H1 (cell line): ENCODE data around the gene LBP. TPM values are rescaled to one million over a fixed set of nuclear protein-coding genes. Genes with fewer than 3 reads are reported as not detected.

Experiments used
- CTCF ChIA-PET: fragments of 300-600 bp; sonication (Branson Sonifier 250); formaldehyde crosslinking; loops from one replicate; lab custom pipeline; 2021; ENCODE audit not compliant: partially characterized antibody; lab: Charles Lee
- POLR2A ChIA-PET: fragments of 300-600 bp; sonication (Branson Sonifier 250); formaldehyde crosslinking; loops from one replicate; lab custom pipeline; 2021; ENCODE audit warnings: inconsistent platforms; ENCODE audit not compliant: partially characterized antibody; lab: Charles Lee
- DNase-seq, 2 experiments: peaks; one replicate each; pipeline versions ENCODE4 v3.0.0 to v3.0.0-alpha.2; 2010 to 2022; ENCODE audit warnings: low spot score in 2 of 2, low read depth in 1 of 2, mixed read lengths in 1 of 2
- FAIRE-seq: peaks from 2 replicates; lab custom pipeline; 2011; peaks lifted over from hg19 to GRCh38; lab: Jason Lieb, UNC
- H2AFZ ChIP-seq: 2 replicates; pipeline ENCODE4 v1.8.1; 2012; ENCODE audit warnings: low read length, inconsistent platforms
- H2AK5ac ChIP-seq: 2 replicates; pipeline ENCODE4 v1.6.1; 2013; ENCODE audit warnings: low read depth, low read length
- H2BK120ac ChIP-seq: replicated peaks from 2 replicates; pipeline ENCODE3; 2013; ENCODE audit warnings: low read depth, low read length, inconsistent platforms
- H2BK12ac ChIP-seq: 2 replicates; pipeline ENCODE4 v1.6.1; 2013; ENCODE audit warnings: low read depth, low read length
- H2BK15ac ChIP-seq: 2 replicates; pipeline ENCODE4 v1.6.1; 2013; ENCODE audit warnings: low read length
- H2BK20ac ChIP-seq: 2 replicates; pipeline ENCODE4 v1.6.1; 2013; ENCODE audit warnings: low read length
- H2BK5ac ChIP-seq: 2 replicates; pipeline ENCODE4 v1.6.1; 2013; ENCODE audit warnings: low read depth, low read length
- H3K14ac ChIP-seq: 2 replicates; pipeline ENCODE4 v1.6.1; 2013; ENCODE audit warnings: inconsistent platforms; ENCODE audit not compliant: insufficient read length
- H3K18ac ChIP-seq: 2 replicates; pipeline ENCODE4 v1.6.1; 2013; ENCODE audit warnings: low read length; ENCODE audit errors: extremely low read depth
- H3K23ac ChIP-seq: 2 replicates; pipeline ENCODE4 v1.6.1; 2013; ENCODE audit warnings: inconsistent platforms; ENCODE audit not compliant: insufficient read length
- H3K23me2 ChIP-seq: 2 replicates; pipeline ENCODE4 v1.6.1; 2013; ENCODE audit warnings: low read depth, low read length
- H3K27ac ChIP-seq: 2 replicates; pipeline ENCODE4 v1.6.1; 2011; ENCODE audit warnings: low read depth, low read length, inconsistent platforms
- H3K27me3 ChIP-seq, 4 experiments: replicated peaks in 1 of 4; 1 replicate in 1 of 4; 2 replicates in 3 of 4; pipeline versions ENCODE4 v1.6.1 to v1.8.1; 2011 to 2013; ENCODE audit warnings: low read length in 3 of 4, mild to moderate bottlenecking in 3 of 4, inconsistent platforms in 2 of 4, mixed read lengths in 2 of 4, moderate library complexity in 1 of 4; ENCODE audit not compliant: control insufficient read depth in 3 of 4, insufficient read depth in 3 of 4; ENCODE audit errors: extremely low read depth in 1 of 4
- H3K36me3 ChIP-seq, 4 experiments: 2 replicates each; pipeline versions ENCODE4 v1.6.1 to v1.8.1; 2011 to 2013; ENCODE audit warnings: mild to moderate bottlenecking in 4 of 4, low read length in 3 of 4, moderate library complexity in 2 of 4, control low read depth in 1 of 4, inconsistent platforms in 1 of 4; ENCODE audit not compliant: insufficient read depth in 4 of 4, control insufficient read depth in 2 of 4
- H3K4ac ChIP-seq: replicated peaks from 2 replicates; pipeline ENCODE3; 2013; ENCODE audit warnings: low read length, low read depth, mixed read lengths, inconsistent platforms; ENCODE audit not compliant: insufficient read length
- H3K4me1 ChIP-seq, 4 experiments: replicated peaks in 1 of 4; 1 replicate in 1 of 4; 2 replicates in 3 of 4; pipeline versions ENCODE4 v1.6.1 to v1.8.1; 2011 to 2013; ENCODE audit warnings: low read length in 3 of 4, inconsistent platforms in 2 of 4, mixed read lengths in 1 of 4; ENCODE audit not compliant: insufficient read depth in 4 of 4, control insufficient read depth in 3 of 4
- H3K4me2 ChIP-seq, 2 experiments: 2 replicates each; pipeline versions ENCODE4 v1.6.1 to v1.8.1; 2011 to 2013; ENCODE audit warnings: low read depth in 2 of 2, low read length in 2 of 2, control low read depth in 1 of 2, inconsistent platforms in 1 of 2, mild to moderate bottlenecking in 1 of 2; ENCODE audit not compliant: insufficient read depth in 1 of 2
- H3K4me3 ChIP-seq, 4 experiments: fragments of 200-600, 300-600 bp in 1 of 4; sonication (generic), shearing (Covaris generic), sonication (Bioruptor Twin) in 1 of 4; 2 replicates each; pipeline versions ENCODE4 v1.5.1 to v1.8.1; 2011 to 2016; ENCODE audit warnings: low read length in 4 of 4, low read depth in 3 of 4, control low read depth in 2 of 4, inconsistent platforms in 2 of 4, mild to moderate bottlenecking in 2 of 4, mixed read lengths in 1 of 4, moderate library complexity in 1 of 4; ENCODE audit not compliant: insufficient read depth in 2 of 4; ENCODE audit errors: extremely low read depth in 1 of 4
- H3K56ac ChIP-seq: replicated peaks from 2 replicates; pipeline ENCODE3; 2013; ENCODE audit warnings: low read depth, mild to moderate bottlenecking, mixed read lengths, low read length, inconsistent platforms; ENCODE audit not compliant: insufficient read length
- H3K79me1 ChIP-seq: 2 replicates; pipeline ENCODE4 v1.6.1; 2013; ENCODE audit warnings: low read depth, low read length, control low read depth
- H3K79me2 ChIP-seq, 2 experiments: 2 replicates each; pipeline versions ENCODE4 v1.6.1 to v1.8.1; 2012 to 2013; ENCODE audit warnings: low read length in 2 of 2, mild to moderate bottlenecking in 2 of 2, inconsistent platforms in 1 of 2; ENCODE audit not compliant: insufficient read depth in 2 of 2, control insufficient read depth in 1 of 2
- H3K9ac ChIP-seq, 4 experiments: replicated peaks in 1 of 4; 1 replicate in 1 of 4; 2 replicates in 3 of 4; pipeline versions ENCODE4 v1.6.1 to v1.8.1; 2011 to 2013; ENCODE audit warnings: low read depth in 3 of 4, low read length in 3 of 4, control low read depth in 2 of 4, mild to moderate bottlenecking in 2 of 4, moderate library complexity in 2 of 4, inconsistent platforms in 1 of 4; ENCODE audit errors: extremely low read depth in 1 of 4
- H3K9me3 ChIP-seq, 2 experiments: 2 replicates each; pipeline versions ENCODE4 v1.6.1 to v1.8.1; 2012 to 2013; ENCODE audit warnings: mild to moderate bottlenecking in 2 of 2, moderate library complexity in 2 of 2, control low read depth in 1 of 2, inconsistent platforms in 1 of 2, low read depth in 1 of 2, low read length in 1 of 2, mixed read lengths in 1 of 2; ENCODE audit not compliant: insufficient read depth in 2 of 2
- H4K20me1 ChIP-seq, 2 experiments: replicated peaks in 1 of 2; 2 replicates each; pipeline versions ENCODE3 to v1.8.1; 2011 to 2013; ENCODE audit warnings: inconsistent platforms in 2 of 2, low read length in 2 of 2, mild to moderate bottlenecking in 1 of 2; ENCODE audit not compliant: insufficient read depth in 2 of 2, control insufficient read depth in 1 of 2
- H4K5ac ChIP-seq: 2 replicates; pipeline ENCODE4 v1.6.1; 2013; ENCODE audit warnings: low read length, low read depth, mixed read lengths, inconsistent platforms; ENCODE audit not compliant: insufficient read length
- H4K8ac ChIP-seq: 2 replicates; pipeline ENCODE4 v1.8.0; 2013; ENCODE audit warnings: mild to moderate bottlenecking, moderate library complexity, low read length, inconsistent platforms; ENCODE audit not compliant: insufficient read depth; ENCODE audit errors: extremely low read depth
- H4K91ac ChIP-seq: replicated peaks from 2 replicates; pipeline ENCODE3; 2013; ENCODE audit warnings: low read length, mixed read lengths, inconsistent platforms; ENCODE audit not compliant: insufficient read length
- CBX5 ChIP-seq: fragments of 300-800, 300-1000 bp; sonication (generic); IDR thresholded peaks from 2 replicates; pipeline ENCODE4 v1.7.1; 2016; ENCODE audit warnings: antibody characterized with exemption, low read length, low read depth
- CREB1 ChIP-seq: IDR thresholded peaks from 2 replicates; pipeline ENCODE4 v1.6.1; 2012; ENCODE audit warnings: inconsistent platforms
- CTBP2 ChIP-seq: IDR thresholded peaks from 2 replicates; pipeline ENCODE4 v1.7.0; 2011; ENCODE audit warnings: borderline replicate concordance, mild to moderate bottlenecking, moderate library complexity, mixed read lengths, low read length; ENCODE audit not compliant: insufficient read depth, insufficient read length
- GABPA ChIP-seq: IDR thresholded peaks from 2 replicates; pipeline ENCODE4 v1.6.1; 2011; ENCODE audit warnings: mild to moderate bottlenecking, low read length, moderate library complexity, borderline replicate concordance; ENCODE audit not compliant: insufficient read depth
- SIN3A ChIP-seq, 2 experiments: IDR thresholded peaks in 1 of 2; conservative IDR thresholded peaks in 1 of 2; 2 replicates each; pipeline ENCODE4 v1.6.1; 2011 to 2012; ENCODE audit warnings: low read length in 2 of 2, improper control_type of control experiment in 1 of 2, low read depth in 1 of 2, mild to moderate bottlenecking in 1 of 2
- SUZ12 ChIP-seq: fragments of 200-600 bp; sonication (generic); IDR thresholded peaks from 2 replicates; pipeline ENCODE4 v1.6.1; 2012; ENCODE audit warnings: mild to moderate bottlenecking, inconsistent platforms, low read length, moderate library complexity, mixed read lengths
- WGBS, 2 experiments: shearing (Covaris generic) in 1 of 2; methylation state at CpG; one replicate each; pipeline versions ENCODE4 v1.1.6 to v1.1.7; 2013 to 2015; ENCODE audit warnings: low lambda C conversion rate in 2 of 2, mixed read lengths in 2 of 2, inconsistent platforms in 1 of 2, low coverage in 1 of 2, missing lambda C conversion rate in 1 of 2; ENCODE audit not compliant: insufficient replicate concordance in 2 of 2, insufficient coverage in 1 of 2, insufficient read length in 1 of 2; ENCODE audit errors: extremely low coverage in 1 of 2, missing lambda C conversion rate in 1 of 2; 5-methylcytosine and 5-hydroxymethylcytosine counted together
- polyA plus RNA-seq, 7 experiments: library from polyadenylated mRNA; depleted of rRNA in 3 of 7; stranded (reverse) in 5 of 7; unstranded in 2 of 7; fragments of >200 nt in 5 of 7; fragments of 200-250 nt in 2 of 7; gene quantifications; 1 replicate in 5 of 7; 2 replicates in 1 of 7; 4 replicates in 1 of 7; pipeline versions ENCODE4 v1.2.1 to v1.2.3, GENCODE V29; 2011 to 2013; ENCODE audit warnings: missing spikeins in 2 of 7, mixed read lengths in 2 of 7
- total RNA-seq: library from RNA; stranded (reverse); fragmentation: NEBNext Ultra II Directional; extraction: Animal tissue kit (Norgen Biotek cat#: 25700); gene quantifications from 2 replicates; pipeline ENCODE4 v1.2.1, GENCODE V29; 2021

Gene LBP
- total and polyA plus RNA-seq, 2 of the 8 experiments (the other 6 are each of a cell fraction or from before 2014, with no cell fraction given), result 0.60 to 0.63 TPM

- H2BK5ac ChIP-seq, result peak overlapping the region; percentile 16
- no peak overlapping the region for H3K23ac ChIP-seq
- H4K20me1 ChIP-seq, result no peaks in the 10 kb centered on the region
- H3K4me2 ChIP-seq, result no peak overlapping the region
- no peaks in the 10 kb centered on the region for H3K79me2 ChIP-seq
- peak overlapping the region; percentile 25 for H3K18ac ChIP-seq
- H2AFZ ChIP-seq, result no peak overlapping the region
- no peak overlapping the region for H3K4me3 ChIP-seq
- no peak overlapping the region for H3K56ac ChIP-seq
- no peak overlapping the region for H2BK120ac ChIP-seq
- peak overlapping the region; percentile 27; the same call in 1 of the 2 replicates for H2BK20ac ChIP-seq
- TF ChIP-seq SUZ12 (no peak), CBX5 (no peak), SIN3A (conservative IDR thresholded peaks at IDR 0.05 in 1 of 2, IDR thresholded peaks at IDR 0.05 in 1 of 2; ENCODE audit: low read depth in 1 of 2, low read length in 2 of 2) (no peak), CREB1 (no peak), CTBP2 (no peak), GABPA (no peak)
- H4K5ac ChIP-seq, result no peak overlapping the region
- no peak overlapping the region for H3K14ac ChIP-seq
- peak overlapping the region; percentile 86 for H4K91ac ChIP-seq
- H3K4me1 ChIP-seq, result peaks cover 10 to 24% (median 14%) of the 10 kb centered on the region in 4 experiments
- no peaks in the 10 kb centered on the region for H3K36me3 ChIP-seq
- CTCF ChIA-PET, result interaction anchor here (1.2 to 3.5 kb wide), 3 partner anchors 11 to 14 kb away, joined by 3 to 12 read pairs (median 6); no protein-coding TSS in a partner anchor
- no peak for DNase-seq
- no peaks in the 10 kb centered on the region for H3K79me1 ChIP-seq
- H4K8ac ChIP-seq, result no peak overlapping the region
- H2BK15ac ChIP-seq, result 0 out of 2 replicates have a peak overlapping the region, but pooled peaks have one; percentile 50
- WGBS, 2 experiments, result 88% methylated on average over 5 of the region's 5 CpGs; no CpG with 5 or more reads in 1 of the 2 experiments
- peak overlapping the region; percentile 96; the same call in 1 of the 2 replicates for H2BK12ac ChIP-seq
- no peak overlapping the region for H3K9ac ChIP-seq
- POLR2A ChIA-PET, result interaction anchor here (1.0 kb wide), 1 partner anchor 10 kb away, joined by 4 read pairs; no protein-coding TSS in a partner anchor
- no peak overlapping the region for H3K4ac ChIP-seq
- no peaks in the 10 kb centered on the region for H3K9me3 ChIP-seq
- no peak for FAIRE-seq
- H3K27me3 ChIP-seq, result no peaks in the 10 kb centered on the region
- H3K23me2 ChIP-seq, result no peaks in the 10 kb centered on the region
- no peak overlapping the region for H3K27ac ChIP-seq
- H2AK5ac ChIP-seq, result 0 out of 2 replicates have a peak overlapping the region, but pooled peaks have one; percentile 9
Measured at GRCh38 chr20:38344107-38344701, 2.1 kb upstream of the LBP start.
